PFSK-1 (cell line): ENCODE measurements around the gene SIPA1L3.

ENCODE experiments used
- POLR2AphosphoS5 ChIP-seq: IDR thresholded peaks from 2 replicates; pipeline ENCODE4 v1.6.1; 2012; ENCODE audit warnings: low read depth, mild to moderate bottlenecking, control low read depth, low read length, moderate library complexity
- TAF1 ChIP-seq: IDR thresholded peaks from 2 replicates; pipeline ENCODE4 v1.6.1; 2012; ENCODE audit warnings: low read length, control low read depth, borderline replicate concordance; ENCODE audit not compliant: insufficient read depth
- TF ChIP-seq, protein P1 (sequence below), 2 experiments: IDR thresholded peaks; 2 replicates each; pipeline versions ENCODE4 v1.6.1 to v1.8.0; 2011 to 2012; ENCODE audit warnings: low read depth in 2 of 2, low read length in 2 of 2, control low read depth in 1 of 2, inconsistent platforms in 1 of 2, mild to moderate bottlenecking in 1 of 2, moderate library complexity in 1 of 2; ENCODE audit not compliant: insufficient read depth in 1 of 2

DNA sequence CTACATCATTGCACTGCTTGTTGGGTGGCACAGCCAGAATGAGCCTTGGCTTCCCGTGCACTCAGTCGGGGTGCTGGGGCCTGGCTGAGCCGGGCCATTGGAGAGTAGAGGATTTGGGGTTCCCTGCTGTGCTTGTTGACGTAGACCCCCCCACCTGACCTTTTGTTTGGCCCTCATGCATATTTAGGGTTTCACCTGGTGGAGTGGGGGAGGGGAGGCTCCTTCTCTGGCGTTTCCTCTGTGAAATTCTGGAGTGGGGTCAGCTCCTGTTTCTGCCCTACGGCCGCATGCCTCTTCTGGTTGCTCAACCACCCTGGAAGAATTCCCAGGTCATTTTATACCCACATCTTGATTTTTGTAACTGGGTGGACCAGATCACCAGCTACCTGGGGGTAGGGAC is 82.8 kb downstream of the SIPA1L3 start:
- no peak for TF ChIP-seq POLR2AphosphoS5
- no peak for TF ChIP-seq TAF1
- TF ChIP-seq, protein P1, sequence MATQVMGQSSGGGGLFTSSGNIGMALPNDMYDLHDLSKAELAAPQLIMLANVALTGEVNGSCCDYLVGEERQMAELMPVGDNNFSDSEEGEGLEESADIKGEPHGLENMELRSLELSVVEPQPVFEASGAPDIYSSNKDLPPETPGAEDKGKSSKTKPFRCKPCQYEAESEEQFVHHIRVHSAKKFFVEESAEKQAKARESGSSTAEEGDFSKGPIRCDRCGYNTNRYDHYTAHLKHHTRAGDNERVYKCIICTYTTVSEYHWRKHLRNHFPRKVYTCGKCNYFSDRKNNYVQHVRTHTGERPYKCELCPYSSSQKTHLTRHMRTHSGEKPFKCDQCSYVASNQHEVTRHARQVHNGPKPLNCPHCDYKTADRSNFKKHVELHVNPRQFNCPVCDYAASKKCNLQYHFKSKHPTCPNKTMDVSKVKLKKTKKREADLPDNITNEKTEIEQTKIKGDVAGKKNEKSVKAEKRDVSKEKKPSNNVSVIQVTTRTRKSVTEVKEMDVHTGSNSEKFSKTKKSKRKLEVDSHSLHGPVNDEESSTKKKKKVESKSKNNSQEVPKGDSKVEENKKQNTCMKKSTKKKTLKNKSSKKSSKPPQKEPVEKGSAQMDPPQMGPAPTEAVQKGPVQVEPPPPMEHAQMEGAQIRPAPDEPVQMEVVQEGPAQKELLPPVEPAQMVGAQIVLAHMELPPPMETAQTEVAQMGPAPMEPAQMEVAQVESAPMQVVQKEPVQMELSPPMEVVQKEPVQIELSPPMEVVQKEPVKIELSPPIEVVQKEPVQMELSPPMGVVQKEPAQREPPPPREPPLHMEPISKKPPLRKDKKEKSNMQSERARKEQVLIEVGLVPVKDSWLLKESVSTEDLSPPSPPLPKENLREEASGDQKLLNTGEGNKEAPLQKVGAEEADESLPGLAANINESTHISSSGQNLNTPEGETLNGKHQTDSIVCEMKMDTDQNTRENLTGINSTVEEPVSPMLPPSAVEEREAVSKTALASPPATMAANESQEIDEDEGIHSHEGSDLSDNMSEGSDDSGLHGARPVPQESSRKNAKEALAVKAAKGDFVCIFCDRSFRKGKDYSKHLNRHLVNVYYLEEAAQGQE (IDR thresholded peaks at IDR 0.05; ENCODE audit: insufficient read depth in 1 of 2, low read depth in 2 of 2, low read length in 2 of 2) = no peak
